HG02840 (cell line): ENCODE data around the gene ABHD2.
"Not testable (repeated sequence)": the region's sequence is repeated elsewhere in the genome, so short reads cannot be mapped to it uniquely, and the experiment has no call there.

Experiments
- ATAC-seq: cut with Tn5 transposase; IDR thresholded peaks from one replicate; pipeline ENCODE4 v1.9.1; 2021; ENCODE audit warnings: mild to moderate bottlenecking, moderate library complexity, moderate number of reproducible peaks; ENCODE audit not compliant: unreplicated experiment, low FRiP score

ABHD2 gene

DNA sequence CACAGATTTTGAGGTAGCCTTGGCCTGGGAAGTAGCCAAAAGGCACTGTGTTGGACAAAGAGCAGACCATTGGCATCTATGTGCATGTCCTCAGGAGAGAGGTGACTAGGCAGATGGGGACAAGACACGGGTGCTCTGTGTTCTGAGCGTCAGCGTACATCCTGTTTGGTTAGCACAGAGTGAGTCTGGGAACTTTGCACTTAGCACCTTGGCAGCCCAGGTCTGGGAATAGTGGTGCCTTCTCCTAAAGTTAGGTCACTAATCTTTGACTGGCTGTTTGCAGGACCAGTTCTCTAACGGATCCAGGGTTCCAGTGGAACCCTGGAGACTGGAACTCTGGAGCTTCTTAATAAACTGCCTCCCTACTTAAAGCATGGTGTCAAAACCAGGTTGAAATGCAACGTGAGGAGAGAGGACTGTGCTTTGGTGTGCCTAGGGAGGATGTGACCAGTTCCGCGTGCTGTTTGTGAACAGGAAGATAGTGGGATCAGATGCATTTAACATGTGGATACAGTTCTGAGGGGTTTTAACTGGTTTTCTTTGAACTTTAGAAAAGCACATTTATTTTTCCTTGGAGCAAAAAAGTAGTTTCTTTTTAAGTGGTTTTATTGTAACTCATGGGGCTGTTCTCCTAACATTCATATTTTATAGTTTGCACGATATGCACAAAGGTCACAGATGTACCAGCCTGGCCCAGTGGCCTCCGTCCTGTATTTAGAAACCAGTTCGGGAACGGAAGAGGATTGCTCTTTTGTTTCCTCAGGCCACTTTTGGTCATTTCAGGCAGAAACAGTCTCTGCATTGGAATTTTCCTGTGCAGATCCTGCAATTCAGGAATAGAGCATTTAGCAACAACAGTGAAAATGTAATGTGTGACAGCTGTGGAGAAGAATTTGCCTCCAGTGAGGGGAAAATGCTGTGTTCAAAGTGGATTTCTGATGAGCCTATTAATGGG lies 48.8 kb downstream of the ABHD2 start:
- ATAC-seq: no peak

- no peak for ATAC-seq
These were observed 49.7 kb downstream of the ABHD2 start for GRCh38 chr15:89137926-89138325.

DNA sequence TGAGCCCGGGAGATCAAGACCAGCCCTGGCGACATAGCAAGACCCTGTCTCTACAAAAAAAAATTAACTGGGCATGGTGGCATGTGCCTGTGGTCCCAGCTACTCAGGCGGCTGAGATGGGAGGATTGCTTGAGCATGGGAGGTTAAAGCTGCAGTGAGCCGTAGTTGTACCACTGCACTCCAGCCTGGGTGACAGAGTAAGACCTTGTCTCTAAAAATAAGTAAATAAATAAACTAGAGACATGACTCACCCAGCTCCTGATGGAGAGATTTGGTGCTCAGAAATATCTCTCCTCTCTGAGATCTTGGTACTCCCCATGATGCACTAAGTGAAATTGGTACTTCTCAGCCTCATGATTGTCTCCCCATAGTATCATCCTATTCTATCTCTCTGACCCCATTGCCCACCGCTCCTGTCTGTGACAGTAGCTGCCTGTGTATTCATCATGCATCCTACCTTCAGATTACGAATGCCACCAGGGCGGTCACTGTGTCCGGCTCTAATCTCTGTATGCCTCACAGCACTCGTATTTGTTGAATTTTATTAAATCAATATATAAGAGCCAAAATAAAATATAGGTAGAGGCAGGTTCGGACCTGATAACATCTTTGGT lies 50.9 kb downstream of the ABHD2 start:
- ATAC-seq: no peak

DNA sequence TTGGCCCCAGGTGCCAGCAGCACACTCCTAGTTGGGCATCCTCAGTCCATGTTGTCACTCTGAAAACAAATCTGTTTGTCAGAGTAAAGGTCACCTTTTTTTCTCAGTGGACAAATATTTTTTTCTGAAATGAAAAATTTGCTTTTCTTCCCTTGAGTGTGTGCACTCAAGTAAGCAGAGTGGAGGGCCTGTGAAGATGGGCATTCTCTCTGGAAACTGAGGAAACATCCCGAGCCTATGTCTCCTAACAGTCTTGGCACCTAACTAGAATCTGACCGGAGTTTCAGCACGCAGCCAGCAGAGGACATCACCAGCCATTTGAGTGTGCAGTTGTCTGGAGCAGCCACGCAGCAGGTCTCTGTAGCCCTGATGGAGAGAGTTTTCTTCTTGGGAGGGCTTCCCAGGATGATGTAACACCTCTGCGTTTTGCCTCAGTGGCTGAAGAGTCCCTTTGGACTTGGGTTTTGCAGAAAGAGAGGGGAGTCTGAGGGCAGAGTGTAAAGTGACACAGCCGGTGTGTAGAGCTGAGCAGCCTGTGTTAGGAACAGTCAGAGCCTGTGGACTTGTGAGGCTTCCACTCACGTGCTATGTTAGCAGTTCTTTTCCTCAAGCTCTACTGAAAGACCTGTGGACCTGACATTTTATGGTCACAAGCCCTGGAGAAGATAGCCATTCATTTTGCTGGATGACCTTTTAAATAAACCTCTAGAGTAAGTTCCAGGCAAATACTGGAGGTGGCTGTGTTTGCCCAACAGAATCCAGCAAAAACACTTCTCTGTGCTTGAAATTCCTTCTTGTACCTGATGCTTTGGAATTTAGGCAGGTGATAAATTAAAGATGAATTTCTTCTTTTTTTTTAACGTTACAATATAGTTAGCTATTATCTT lies 51.6 kb downstream of the ABHD2 start:
- no peak for ATAC-seq

DNA sequence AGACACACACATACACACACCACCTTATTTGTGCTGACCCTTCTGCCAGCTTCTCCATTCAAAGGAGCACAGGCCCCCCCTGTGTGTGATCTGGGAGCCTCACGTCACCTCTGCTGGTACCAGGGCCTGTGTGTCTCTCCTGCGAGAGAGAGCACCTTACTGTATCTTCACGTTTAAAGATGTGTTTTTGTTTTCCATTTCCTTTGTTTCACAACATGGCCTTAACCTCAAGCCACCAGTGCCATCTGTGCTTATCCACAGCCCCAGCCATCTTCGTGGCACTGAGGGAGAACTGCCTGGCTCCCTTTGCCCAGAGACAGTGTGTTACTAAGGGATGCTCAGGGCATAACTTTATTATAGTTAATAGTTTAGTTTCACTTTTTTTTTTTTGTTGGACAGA lies 52.3 kb downstream of the ABHD2 start:
- no peak for ATAC-seq

DNA sequence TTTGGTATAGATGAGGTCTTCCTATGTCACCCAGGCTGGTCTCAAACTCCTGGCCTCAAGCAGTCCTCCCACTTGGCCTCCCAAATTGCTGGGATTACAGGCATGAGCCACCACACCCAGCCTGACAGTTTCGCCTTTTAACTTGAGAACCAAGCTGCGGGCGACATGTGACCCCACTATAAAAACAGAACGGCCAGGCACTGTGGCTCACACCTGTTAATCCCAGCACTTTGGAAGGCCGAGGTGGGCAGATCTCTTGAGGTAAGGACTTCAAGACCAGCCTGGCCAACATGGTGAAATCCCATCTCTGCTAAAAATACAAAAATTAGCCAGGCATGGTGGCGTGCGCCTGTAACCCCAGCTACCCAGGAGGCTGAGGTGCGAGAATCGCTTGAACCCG lies 52.9 kb downstream of the ABHD2 start:
- not testable (repeated sequence) for ATAC-seq

GRCh38 chr15:89141885-89142284 lies 53.6 kb downstream of the ABHD2 start:
- no peak for ATAC-seq

GRCh38 chr15:89142423-89142822 lies 54.2 kb downstream of the ABHD2 start:
- ATAC-seq: no peak

DNA sequence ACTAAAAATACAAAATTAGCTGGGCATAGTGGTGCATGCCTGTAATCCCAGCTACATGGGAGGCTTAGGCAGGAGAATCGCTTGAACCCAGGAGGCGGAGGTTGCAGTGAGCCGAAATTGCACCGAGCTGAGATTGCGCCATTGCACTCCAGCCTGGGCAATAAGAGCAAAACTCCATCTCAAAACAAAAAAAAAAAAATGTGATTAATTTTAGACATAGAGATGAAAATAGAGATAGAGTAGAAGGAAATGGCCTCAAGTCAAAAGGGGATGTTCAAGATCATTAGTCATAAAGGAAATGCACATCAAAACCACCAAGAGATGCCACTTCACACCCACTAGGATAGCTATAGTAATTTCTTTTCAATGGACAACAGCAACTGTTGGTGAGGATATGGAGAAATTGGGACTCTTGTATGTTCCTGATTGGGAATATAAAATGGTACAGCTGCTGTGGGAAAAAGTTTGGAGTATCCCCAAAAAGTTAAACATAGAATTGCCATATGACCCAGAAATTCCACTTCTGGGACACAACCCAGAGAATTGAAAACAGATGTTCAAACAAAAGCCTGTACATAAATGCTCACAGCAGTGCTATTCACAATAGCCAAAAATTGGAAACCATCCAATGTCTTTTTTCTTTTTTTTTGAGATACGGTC lies 55.4 kb downstream of the ABHD2 start:
- ATAC-seq: no peak

DNA sequence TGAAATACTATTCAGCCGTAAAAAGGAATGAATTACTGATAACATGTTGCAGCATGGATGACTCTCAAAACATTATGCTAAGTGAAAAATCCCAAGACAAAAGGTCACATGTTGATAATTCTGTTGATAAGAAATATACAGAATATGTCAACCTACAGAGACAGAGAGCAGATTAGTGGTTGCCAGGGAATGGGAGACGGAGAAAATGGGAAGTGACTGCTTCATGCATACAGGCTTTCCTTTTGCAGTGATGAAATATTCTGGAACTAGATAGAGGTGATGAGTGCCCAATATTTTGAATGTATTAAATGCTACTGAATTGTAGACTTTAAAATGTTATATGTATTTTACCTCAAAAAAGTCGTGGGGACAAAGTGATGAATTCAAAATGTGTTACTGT lies 56.2 kb downstream of the ABHD2 start:
- no peak for ATAC-seq

DNA sequence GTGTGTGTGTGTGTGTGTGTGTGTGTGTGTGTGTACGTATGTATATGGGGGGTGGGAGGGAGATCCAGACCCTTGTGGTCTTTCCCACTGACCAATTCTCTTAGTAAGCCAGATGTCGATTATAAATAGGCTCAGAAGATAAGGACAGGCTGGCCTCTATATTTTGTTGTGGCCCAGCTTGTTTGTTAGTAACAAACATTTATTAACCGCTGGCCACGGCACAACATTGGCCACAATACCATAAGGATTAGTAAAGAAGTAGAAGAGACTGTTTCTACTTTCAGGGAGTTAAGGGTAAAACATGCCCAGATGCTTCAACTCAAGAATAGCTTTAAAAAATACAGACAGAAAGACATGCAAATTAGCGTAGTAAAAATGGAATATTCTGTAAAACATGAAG lies 58.1 kb downstream of the ABHD2 start:
- ATAC-seq: no peak

GRCh38 chr15:89148126-89148525 lies 59.9 kb downstream of the ABHD2 start:
- ATAC-seq: no peak

DNA sequence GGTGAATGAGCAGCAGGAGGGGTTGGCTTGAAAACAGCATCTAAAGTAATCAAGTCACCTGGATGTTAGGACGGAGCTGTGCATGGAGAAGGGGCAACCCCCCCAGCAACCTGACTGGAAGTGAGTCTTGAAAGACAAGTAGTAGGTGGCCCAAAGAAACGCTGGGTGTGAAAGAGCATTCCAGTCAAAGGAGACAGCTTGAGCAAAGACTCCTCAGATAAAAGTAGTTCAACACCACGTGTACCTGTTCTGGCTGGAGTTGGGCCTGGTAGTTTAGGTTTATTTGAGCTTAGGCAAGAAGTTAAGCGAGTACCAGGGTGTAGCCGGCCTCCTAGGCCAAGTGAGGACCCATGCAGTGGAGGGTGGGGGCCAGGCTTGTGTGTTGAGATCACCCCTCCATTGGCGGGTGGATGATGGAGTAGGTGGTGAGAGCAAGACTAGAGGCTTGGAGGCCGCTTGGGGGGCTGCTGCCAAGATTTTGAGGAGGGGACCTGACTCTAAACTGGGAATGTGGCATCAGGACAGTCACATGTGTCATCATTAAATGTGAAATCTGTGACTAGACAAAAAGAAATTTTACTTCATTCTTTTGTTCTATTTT lies 61.3 kb downstream of the ABHD2 start:
- ATAC-seq: no peak

GRCh38 chr15:89150287-89150686 lies 62.0 kb downstream of the ABHD2 start:
- no peak for ATAC-seq

DNA sequence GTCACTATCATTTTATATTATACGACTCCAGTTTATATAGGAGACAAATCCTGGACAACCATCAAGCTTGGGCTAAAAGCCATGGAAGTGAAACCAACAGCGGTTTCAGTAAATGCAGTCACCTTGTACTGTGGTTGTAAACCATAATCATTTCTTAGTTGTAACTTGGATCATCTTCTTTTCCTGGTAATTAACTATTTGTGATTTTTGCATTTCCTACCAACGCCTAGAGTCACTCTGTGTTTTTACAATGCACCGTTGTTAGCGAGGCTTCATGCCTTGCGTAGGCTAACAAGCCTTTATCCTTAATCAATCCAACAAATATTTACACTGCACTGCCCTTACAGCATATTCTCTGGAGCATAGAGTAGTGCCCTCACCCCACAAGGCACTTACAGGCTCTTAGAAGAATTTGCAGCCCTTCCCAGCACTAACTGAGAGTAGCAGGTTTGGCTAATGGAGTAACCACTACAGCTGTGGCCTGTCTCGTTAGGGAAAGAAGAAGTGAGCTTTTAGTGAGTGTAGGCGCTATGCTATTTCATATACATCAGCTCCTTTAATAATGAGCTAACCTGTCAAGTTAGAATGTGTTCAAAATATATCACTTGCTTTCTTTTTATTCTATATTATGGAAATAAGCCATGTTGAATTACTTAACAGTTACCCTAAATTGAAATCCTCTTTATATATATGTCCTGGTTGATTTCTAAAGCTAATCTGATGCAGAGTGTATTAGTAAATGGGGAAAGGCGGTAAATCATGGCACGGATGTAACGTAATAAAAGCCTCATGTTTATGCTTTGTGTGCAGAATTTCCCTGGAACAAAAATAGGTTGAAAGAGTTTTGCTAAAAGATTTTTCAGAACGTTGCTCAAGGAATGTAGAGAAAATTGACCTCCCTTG lies 62.8 kb downstream of the ABHD2 start:
- ATAC-seq: no peak

GRCh38 chr15:89155122-89155521 lies 66.9 kb downstream of the ABHD2 start:
- no peak for ATAC-seq

DNA sequence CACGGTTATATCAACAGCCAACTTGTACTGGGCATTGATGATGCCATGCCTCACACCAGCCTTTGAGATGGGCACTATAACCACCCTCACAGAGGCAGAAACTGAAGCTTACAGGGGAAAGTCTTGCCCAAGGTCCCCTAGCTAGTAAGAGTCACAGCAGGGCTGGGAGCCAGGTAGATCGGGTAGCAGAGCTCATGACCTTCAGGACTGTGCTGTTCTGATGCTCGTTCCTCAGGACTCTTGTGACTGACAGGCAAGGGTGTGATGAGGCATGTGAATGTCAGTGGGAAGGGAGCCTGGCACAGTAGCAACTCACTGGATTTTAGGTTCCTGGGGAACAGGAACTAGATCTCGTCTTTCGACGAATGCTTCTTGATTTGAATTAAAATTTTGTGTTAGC lies 67.4 kb downstream of the ABHD2 start:
- ATAC-seq: no peak

DNA sequence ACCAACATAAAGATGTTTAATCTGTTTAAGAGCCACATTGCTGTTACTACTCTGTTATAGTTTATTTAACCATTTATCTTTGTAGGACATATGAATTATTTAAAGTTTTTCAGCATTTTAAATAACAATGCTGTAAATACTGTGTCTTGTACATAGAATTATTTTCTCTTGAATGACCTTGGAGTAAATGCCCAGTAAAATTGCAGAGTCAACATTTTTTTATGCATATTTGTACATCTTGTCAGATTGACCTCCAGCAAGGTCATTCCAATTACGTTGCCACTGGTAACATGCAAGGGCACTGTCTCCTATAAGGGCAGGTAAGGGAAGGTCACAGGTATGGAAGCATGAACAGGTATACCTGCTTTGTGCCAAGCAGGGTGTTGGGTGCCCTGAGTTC lies 68.8 kb downstream of the ABHD2 start:
- no peak for ATAC-seq

DNA sequence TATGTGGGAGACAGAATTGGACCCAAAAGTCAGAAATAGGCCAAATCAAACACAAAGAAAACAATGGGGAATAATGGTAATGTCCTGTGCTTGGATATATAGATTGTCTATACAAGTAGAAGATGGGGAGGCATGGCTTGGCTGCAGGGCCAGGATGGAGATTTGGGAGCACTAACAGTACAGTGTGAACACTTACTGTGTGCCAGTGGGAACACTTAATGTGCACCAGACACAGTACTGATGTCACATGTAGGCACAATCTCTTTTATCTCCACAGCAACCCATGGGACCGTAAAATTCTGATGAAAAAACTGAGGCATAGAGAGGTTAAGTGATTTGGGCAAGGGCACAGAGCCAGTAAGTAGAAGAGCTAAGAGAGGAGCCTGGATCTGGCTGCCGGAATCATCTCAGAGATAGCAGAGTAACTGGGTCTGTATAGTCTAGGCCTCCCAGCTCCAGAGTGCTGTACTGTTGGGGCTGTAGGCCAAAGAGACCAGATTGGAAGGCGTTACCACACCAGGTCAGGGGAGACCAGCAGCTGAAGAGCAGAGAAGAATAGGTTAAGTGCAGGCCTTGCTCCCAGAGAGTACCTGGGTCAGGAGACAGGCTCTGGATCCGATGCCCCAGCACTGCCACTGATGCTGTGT lies 69.8 kb downstream of the ABHD2 start:
- ATAC-seq: no peak
